ENCODE data around the gene ZDHHC14.

GRCh38 chr6:157534134-157534871 lies 153.3 kb downstream of the ZDHHC14 start:
- TF ChIP-seq CTCF (IDR thresholded peaks at IDR 0.05), result no peak
- TF ChIP-seq POLR2A (IDR thresholded peaks at IDR 0.05; ENCODE audit: low read depth), result no peak
- TF ChIP-seq POLR2AphosphoS5 (IDR thresholded peaks at IDR 0.05), result no peak
